H4 (cell line): ENCODE results near the gene CHMP2B. TPM values are rescaled to one million over a fixed set of nuclear protein-coding genes. Genes with fewer than 3 reads are reported as not detected.
"Not testable (repeated sequence)": the region's sequence is repeated elsewhere in the genome, so short reads cannot be mapped to it uniquely, and the experiment has no call there.

Source experiments
- DNase-seq: peaks from one replicate; pipeline ENCODE4 v3.0.0-alpha.2; 2015; ENCODE audit warnings: low spot score
- total RNA-seq: library from RNA; depleted of rRNA; stranded (reverse); fragments of >200 nt; shearing (Covaris generic); gene quantifications from 2 replicates; pipeline ENCODE4 v1.2.3, GENCODE V29; 2014

The CHMP2B gene
- total RNA-seq, 1 experiment from 2014 or later, result 26.2 TPM

DNA sequence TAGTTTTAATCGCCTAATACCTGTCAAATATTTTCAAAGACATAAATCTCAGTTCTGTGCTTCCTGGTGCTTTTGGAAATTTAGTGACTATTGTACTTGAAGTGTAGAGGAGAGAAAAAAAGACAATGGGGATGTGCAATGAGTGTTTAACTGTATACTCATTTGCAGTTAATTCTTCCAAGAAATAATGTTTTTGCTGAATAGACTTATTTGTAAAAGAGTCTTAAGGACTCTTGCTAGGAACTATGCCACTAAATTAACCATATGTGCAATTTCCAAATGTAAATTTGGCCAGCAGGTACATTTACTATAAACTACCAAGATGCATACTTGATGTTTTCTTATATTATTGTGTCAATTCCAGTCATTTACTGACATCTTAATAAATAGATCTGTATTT lies 2.0 kb downstream of the CHMP2B start:
- DNase-seq, result no peak

DNA sequence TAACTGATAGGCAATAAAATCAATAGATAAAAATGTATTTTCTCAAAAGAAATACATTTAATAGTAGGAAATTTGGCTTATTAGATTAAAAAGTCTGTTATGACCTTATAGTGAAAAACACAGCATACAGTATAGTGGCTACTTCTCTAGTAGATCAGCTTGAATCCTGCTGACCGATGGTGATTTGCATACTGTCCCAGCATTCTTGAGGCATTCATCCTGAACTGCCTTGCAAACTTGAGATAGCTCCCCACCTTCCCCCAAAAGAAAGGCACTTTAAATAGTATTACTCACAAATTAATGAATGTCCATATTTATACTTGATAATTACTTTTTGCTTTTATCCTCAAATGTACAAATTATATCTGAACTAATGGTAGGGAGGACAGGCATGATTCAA lies 6.7 kb downstream of the CHMP2B start:
- no peak for DNase-seq

DNA sequence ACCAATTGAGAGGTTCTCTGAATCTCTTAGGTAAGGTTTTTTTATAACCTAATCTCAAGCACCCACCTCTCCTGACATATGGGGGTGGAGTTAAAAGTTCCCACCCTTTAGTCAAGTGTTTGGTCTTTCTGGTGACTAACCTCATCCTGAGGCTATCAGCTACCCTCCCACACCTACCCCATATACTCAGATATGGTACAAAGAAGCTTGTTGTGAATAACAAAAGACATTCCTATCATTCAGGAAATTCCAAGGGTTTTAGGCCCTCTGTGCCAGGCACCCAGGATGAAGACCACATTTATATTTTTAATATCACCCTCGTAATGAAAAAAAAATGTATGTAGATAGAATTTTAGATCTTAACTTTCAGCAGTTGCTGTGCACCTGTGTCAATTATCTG lies 9.0 kb downstream of the CHMP2B start:
- DNase-seq, result no peak

DNA sequence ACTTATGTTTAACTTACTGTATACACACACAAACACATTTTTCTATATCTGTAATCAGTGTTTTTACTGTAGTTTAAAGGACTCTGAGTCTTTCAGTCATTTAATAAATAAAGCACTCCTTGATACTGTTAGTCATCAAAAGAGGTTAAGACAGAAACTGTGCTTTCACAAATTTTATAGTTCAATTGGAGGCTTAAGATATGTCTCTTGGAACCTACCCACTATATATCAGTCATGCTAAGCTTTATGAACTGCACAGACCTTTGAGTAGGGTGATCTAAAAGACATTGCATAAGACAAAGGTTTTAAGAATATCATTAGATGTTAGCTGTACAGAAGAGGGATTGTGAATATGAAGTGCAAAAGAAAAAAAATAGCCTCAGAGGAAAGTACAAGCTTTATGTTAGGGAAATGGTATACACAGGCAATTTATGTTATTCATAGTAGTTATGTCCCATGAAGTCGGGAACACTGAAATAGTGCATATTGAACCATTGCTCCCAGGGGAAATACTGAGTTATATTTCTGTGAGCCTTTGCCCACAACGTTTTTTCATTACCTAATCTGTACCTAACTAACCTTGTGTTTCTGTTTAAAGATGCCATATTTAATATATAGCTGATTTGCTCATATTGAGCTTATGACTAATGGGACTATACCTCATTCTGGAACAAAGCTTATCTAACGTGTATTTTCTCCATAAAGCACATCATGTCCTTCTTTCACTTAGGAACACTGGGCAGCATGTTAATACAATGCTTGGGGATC lies 19.7 kb downstream of the CHMP2B start:
- DNase-seq, result no peak

DNA sequence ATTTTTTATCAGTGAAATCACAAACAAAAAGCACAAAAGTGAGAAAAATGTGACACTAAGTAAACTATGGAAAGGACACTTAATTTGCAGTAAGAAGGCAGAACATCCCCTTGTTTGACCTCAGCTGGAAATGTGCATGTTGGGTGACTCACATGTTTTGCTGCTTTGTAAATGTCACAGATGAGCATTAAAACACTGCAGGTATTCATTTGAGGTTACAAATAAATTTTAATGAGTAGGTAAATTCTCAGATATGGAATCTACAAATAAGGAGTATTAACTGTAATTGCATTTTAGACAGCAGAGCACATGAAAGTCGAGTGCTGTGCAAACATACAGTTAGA lies 20.3 kb downstream of the CHMP2B start:
- DNase-seq, result no peak

DNA sequence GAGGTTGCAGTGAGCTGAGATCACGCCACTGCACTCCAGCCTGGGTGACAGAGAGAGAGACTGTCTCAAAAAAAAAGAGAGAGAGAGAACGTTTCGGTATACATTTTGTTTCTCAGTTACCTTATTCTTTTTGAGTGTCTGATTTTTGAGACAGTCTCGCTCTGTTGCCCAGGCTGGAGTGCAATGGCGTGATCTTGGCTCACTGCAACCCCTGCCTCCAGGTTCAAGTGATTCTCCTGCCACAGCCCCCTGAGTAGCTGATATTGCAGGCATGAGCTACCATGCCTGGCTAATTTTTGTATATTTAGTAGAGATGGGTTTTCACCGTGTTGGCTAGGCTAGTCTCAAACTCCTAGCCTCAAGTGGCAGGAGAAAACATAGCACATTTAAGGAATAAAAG lies 21.1 kb downstream of the CHMP2B start:
- DNase-seq, result not testable (repeated sequence)

DNA sequence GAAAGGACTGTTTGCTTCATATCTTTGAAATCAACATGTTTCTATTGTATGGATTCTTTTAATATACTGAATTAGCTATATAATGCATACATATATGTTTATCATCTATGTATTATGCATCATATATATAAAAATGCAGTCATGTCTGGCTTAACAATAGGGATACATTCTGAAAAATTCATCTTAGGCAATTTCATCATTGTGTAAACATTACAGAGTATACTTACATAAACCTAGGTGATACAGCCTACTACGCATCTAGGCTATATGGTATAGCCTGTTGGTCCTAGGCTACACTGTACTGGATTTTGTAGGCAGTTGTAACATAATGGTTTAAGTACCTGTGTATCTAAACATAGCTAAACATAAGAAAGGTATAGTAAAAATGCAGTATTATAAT lies 21.7 kb downstream of the CHMP2B start:
- no peak for DNase-seq

DNA sequence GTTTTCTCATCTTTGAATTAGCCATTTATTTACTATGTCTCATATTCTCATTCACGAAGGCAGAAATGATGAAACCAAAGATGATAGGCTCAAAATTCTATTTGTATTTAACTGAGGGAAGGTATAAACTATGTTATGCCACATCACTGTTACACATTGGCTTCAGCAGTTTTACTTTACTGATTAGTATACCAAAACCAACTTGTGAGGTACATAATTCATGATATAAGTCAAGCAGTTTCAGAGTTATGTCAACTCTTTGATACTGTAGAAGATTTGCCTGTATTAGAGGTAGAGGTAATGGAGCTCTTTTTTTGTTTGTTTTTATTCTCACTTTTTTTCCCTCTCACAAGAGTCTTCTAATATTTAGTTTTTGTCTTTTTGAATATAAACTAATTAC lies 22.9 kb downstream of the CHMP2B start:
- DNase-seq, result no peak

DNA sequence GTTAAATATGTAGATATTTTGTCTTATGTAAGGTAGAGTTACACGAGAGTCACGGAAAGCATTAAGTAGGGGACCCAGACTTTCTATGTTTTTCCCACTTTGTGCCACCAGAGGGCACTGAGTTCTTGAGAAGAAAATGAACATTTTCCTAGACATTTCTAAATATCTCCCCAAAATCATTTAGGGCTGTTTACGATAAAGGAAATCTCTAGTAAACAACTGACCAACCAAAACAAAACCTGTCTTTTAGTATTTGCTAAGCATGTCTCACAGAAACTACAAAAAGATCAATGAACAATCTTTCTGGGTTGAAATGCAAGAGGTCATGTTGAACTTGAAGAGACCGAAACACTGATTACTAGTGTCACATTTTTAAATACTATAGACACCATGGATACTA lies 33.2 kb downstream of the CHMP2B start:
- DNase-seq, result peak; percentile 4

DNA sequence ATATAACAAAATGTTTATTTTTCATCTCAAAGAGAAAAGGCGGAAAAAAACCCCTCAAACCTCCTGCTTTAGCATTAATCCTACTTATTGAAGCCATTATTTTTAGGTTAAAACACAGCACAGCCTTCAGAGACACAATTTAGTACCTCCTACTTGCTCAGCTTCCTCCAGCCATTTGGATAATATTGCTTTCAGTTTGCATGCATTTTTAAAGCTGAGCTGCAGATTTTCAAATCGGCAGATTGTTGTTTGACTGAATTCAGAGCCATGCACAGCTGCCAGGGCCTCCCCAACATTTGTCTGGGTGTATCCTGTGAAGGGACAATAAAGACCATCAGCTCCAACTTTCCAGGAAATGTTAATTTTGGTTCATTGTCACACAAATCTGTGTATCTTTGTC lies 34.8 kb downstream of the CHMP2B start:
- DNase-seq, result no peak

DNA sequence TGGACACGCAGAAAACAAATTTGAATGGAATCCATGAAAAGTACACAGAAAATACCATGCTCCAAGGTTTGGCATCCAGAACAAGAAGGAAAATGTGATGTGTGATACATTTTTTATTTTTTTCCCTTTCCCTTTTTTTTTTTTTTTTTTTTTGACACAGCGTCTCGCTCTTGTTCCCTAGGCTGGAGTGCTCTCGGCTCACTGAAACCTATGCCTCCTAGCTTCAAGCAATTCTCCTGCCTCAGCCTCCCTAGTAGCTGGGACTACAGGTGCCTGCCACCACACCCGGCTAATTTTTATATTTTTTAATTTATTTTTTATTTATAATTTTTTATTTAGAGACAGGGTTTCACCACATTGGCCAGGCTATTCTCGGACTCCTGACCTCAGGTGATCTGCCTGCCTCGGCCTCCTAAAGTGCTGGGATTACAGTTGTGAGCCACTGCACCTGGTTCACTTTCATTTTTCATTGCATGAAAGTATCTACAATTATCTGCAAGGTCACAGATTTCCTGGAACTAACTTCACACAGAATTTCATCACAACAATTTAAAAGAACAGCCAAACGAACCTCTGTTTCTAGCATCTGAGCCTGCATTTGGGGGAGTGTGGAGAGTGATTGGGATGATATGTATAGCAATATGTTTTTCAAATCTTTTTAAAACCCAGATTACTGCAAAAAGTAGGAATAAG lies 41.0 kb downstream of the CHMP2B start:
- no peak for DNase-seq

DNA sequence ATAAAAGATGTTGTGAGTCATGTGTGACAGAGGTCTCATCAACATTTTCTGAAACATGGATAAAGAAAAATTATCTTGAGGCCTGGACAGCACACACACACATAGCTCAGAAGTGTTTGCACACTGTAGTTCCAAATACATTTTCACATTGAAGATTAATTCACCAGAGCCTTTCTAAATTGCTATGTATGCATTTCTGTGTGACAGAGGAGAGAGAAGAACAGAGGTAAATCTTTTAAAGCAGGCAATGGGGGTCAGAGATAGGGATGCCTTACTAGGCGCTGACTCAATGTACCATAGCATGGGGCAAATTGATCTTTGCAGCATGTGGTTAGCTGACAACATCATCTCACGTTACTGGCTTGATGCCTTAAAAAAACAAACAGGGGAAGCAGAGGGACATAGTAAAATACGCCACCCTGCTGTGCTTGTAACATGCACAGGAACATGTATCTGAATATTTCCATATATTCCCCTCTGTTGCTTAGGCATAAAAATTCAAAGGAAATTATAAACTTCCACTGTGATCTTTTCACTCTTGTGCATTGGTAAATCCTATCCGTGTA lies 41.6 kb downstream of the CHMP2B start:
- peak; percentile 1 for DNase-seq

DNA sequence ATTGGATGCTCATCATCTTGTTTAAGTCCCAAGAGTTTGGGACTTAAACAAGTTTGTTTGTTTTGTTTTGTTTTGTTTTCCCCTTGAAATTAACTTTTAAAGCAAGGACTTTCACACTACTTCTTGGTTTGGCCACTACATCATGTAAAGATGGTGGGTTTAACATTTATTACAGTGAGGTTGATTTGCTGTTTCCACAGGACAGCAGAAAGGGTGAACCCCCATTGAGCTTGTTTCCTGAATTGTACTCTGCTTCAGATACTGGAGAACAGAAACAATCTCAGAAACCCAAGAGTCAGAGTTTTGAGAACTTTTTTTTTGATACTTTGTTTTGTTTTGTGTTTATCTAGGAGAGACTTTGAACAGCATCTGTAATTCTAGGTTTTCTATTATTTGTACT lies 42.6 kb downstream of the CHMP2B start:
- DNase-seq, result no peak

DNA sequence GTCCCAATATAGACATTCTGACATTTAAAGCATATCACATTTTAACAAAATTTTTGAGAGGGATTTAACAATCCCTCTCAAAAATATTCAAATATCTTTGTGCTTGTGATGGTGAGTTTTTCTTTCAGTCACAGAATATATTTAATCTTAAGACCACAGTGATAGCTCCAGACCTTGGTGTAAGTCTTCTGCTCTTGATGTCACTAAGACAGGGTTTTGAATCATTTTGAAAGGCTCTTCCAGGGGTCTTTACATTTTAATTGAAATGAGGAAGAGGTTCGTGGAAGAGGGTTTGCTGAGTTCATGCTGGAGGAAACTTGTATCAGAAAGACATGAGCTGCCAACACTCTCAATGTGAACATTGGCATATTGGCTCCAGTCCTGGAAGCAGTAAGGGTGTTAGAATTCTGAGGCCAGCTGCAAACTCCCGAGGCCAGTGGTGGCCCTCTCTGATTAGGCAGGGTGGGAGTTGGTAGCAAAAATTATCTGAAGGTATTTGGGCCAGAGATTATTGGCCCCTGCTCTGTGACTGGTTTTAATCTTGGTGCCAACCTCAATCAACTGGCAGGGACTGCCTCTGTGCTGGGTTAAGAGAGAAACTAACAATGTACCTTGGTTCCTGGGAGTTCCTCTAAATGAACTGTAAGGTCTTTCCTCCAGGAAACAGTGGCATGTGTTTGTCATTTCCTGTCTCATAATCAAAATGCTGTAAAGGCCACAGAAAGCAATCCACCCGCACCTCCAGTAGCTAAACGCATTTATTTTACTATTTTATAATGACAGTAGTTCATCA lies 44.0 kb downstream of the CHMP2B start:
- no peak for DNase-seq

DNA sequence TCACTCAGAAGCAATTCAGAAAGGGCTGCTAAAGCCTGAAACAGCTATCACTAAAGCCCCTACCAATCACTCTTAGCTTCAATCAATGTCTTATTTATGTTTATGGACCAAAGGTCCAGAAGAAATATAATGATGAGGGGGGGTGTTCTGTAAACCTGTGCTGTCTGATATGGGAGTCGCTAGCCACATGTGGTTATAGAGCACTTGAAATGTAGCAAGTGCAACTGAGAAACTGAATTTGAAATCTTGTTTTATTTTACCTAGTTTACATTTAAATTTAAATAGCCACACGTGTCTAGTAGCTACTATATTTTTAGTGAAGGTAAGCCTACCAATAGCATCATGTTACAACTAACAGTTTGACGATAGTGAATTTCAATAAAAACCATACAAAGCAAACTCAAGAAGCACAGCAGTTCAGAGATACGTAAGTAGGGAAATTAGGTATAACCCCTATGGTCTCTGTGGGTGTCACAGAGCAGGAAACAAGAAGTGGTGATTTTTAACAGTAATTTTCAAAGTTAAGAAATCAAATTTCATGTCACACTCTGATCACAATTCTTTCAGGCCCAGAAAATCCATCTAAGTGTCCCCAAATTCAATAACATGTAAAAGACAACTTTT lies 45.7 kb downstream of the CHMP2B start:
- DNase-seq, result no peak

DNA sequence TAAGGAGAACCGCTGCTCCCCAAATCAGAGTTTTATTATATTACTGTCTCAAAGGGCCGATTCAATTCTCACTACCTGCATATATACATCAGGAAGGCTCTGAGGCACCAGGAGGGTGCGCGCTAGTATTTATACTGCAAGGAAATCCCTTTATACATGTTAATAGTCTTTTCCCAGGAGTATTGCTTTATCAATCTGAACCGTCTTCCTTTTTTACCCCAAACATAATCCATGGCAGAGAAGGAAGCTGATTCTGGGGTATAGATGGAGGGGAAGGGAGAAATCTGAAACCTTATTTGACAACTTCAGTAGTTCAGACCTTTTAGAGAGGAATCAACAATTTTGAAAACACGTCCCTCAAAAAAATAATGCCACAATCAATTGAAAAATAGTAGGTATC lies 49.4 kb downstream of the CHMP2B start, which contains the start of gene POU1F1:
TSS of gene POU1F1 (minus strand) at position 101 of the 400 bp plus-strand sequence. CDS start 122 bp downstream, outside the sequence.
- no peak for DNase-seq

DNA sequence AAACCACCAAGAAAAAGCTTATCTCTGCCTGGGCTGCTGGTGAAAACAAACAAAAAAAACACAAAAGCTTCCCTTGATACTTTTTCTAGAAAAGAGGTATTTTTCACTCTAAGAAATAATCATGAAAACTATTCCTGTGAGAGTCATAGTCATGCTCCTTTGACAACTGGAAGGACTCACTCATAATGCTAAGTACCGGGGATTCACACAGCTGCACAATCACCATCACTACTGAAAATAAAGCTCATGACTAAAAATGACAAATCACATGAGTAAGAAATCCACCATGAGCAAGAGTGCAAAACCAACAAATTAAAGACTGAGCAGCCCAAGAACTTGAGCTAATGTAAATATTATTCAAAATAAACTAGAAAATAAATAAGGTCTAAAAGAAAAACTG lies 59.9 kb downstream of the CHMP2B start:
- DNase-seq, result no peak

DNA sequence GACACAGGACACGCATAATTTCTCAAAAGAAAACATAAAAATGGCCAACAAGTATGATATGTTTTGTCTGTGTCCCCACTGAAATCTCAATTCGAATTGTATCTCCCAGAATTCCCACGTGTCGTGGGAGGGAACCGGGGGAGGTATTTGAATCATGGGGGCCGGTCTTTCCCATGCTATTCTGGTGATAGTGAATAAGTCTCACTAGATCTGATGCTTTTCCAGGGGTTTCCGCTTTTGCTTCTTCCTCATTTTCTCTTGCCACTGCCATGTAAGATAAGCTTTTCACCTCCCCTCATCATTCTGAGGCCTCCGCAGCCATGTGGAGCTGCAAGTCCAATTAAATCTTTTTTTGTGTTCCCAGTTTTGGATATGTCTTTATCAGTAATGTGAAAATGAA lies 61.3 kb downstream of the CHMP2B start:
- DNase-seq, result no peak

DNA sequence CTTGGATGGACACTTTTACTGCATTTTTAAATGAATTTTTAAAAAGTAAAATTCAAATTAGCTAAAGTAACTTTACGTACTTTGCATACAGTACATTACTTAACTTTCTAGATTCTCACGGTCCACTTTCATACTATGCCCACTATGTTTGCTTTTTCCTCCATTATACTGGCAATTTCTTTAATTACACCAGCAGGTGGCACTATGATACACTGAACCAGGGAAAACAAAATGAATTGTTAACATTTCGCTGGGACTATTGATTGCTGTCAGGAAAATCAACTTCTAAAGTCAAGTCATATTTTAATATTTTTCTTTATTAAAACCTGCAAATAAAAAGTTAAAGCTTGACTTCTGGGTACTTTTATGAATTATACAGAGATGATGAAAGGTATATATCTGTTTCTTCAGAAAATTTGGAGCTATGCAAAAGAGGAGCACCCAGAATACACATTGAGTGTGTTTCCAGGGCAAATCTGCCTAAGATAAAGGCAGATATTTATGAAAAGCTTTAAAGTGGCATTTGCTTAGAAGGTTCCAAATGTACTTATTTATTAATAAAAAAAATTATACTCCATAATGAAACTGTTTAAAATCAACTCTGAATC lies 71.1 kb downstream of the CHMP2B start:
- peak; percentile 24 for DNase-seq

DNA sequence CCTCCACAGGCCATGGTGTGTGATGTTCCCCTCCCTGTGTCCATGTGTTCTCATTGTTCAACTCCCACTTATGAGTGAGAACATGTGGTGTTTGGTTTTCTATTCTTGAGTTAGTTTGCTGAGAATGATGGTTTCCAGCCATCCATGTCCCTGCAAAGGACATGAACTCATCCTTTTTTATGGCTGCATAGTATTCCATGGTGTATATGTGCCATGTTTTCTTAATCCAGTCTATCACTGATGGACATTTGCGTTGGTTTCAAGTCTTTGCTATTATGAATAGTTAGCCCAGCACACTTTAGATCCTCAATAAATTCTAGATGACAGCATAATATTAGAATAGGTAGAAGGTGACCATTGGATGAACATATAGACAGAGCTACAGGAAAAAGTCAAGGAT lies 77.9 kb downstream of the CHMP2B start:
- DNase-seq, result not testable (repeated sequence)
